G401 (cell line): ENCODE data around the gene RTP5. TPM values are rescaled to one million over a fixed set of nuclear protein-coding genes. Genes with fewer than 3 reads are reported as not detected.

ENCODE experiments used
- DNase-seq: peaks from one replicate; pipeline ENCODE4 v3.0.0-alpha.2; 2015; ENCODE audit warnings: low spot score
- in situ Hi-C: cut with HindIII; loops from 2 replicates; pipeline ENCODE4 v1.10.0; 2016; ENCODE audit warnings: low sequenced_read_pairs, mixed read lengths
- total RNA-seq: library from RNA; depleted of rRNA; stranded (reverse); fragments of >200 nt; shearing (Covaris generic); gene quantifications from 2 replicates; pipeline ENCODE4 v1.2.3, GENCODE V29; 2014

The RTP5 gene
- total RNA-seq, 1 experiment from 2014 or later, result not detected

GRCh38 chr2:241855245-241855887, 14.2 kb upstream of the RTP5 start:
- in situ Hi-C loops, result no loop called here
- no peak for DNase-seq

- DNase-seq, result no peak
- in situ Hi-C loops, result no loop called here
Observed at GRCh38 chr2:241855888-241856422, 13.6 kb upstream of the RTP5 start.

GRCh38 chr2:241857041-241857541, 12.4 kb upstream of the RTP5 start:
- in situ Hi-C loops, result no loop called here
- DNase-seq, result no peak

- in situ Hi-C loops, result no loop called here
- DNase-seq, result no peak
Observed at GRCh38 chr2:241857572-241858121, 11.9 kb upstream of the RTP5 start.

GRCh38 chr2:241858206-241859016, 11.1 kb upstream of the RTP5 start, which contains the start of gene PDCD1:
Gene PDCD1 (minus strand): TSS chr2:241858894. CDS start chr2:241858838, 56 bp downstream.
- no peak for DNase-seq
- in situ Hi-C loops, result no loop called here

- DNase-seq, result no peak
- in situ Hi-C loops, result no loop called here
Observed at GRCh38 chr2:241859017-241859435, 10.5 kb upstream of the RTP5 start.

GRCh38 chr2:241859436-241860183, 9.9 kb upstream of the RTP5 start:
- DNase-seq, result no peak

GRCh38 chr2:241860184-241861078, 9.1 kb upstream of the RTP5 start:
- in situ Hi-C loops, result no loop called here
- DNase-seq, result no peak

More at GRCh38 chr2:241859436-241860183, 9.9 kb upstream of the RTP5 start:
- in situ Hi-C loops, result no loop called here

- in situ Hi-C loops, result no loop called here
- no peak for DNase-seq
Observed at GRCh38 chr2:241861264-241861663, 8.3 kb upstream of the RTP5 start.

- no peak for DNase-seq
Observed at GRCh38 chr2:241862093-241862492, 7.4 kb upstream of the RTP5 start.

GRCh38 chr2:241862775-241863535, 6.6 kb upstream of the RTP5 start:
- DNase-seq, result no peak
- in situ Hi-C loops, result no loop called here

More at GRCh38 chr2:241862093-241862492, 7.4 kb upstream of the RTP5 start:
- in situ Hi-C loops, result no loop called here

- in situ Hi-C loops, result no loop called here
Observed at GRCh38 chr2:241863536-241863954, 6.0 kb upstream of the RTP5 start.

GRCh38 chr2:241864168-241864849, 5.2 kb upstream of the RTP5 start:
- DNase-seq, result no peak
- in situ Hi-C loops, result no loop called here

More at GRCh38 chr2:241863536-241863954, 6.0 kb upstream of the RTP5 start:
- DNase-seq, result no peak

GRCh38 chr2:241864850-241865213, 4.7 kb upstream of the RTP5 start:
- in situ Hi-C loops, result no loop called here

GRCh38 chr2:241865416-241865956, 4.0 kb upstream of the RTP5 start:
- DNase-seq, result no peak
- in situ Hi-C loops, result no loop called here

More at GRCh38 chr2:241864850-241865213, 4.7 kb upstream of the RTP5 start:
- DNase-seq, result no peak

GRCh38 chr2:241865957-241866789, 3.4 kb upstream of the RTP5 start:
- DNase-seq, result no peak
- in situ Hi-C loops, result no loop called here
